AG04450 (cell line): ENCODE measurements around the gene DHX38. TPM values are rescaled to one million over a fixed set of nuclear protein-coding genes. Genes with fewer than 3 reads are reported as not detected.

Source experiments
- CTCF ChIA-PET: fragments of 300-600, 350-600 bp; formaldehyde crosslinking; extraction: SDS; loops from one replicate; lab custom pipeline; 2022; ENCODE audit warnings: antibody characterized with exemption, inconsistent platforms; lab: Charles Lee
- POLR2A ChIA-PET: fragments of 350-600 bp; formaldehyde crosslinking; extraction: SDS; loops from one replicate; lab custom pipeline; 2021; ENCODE audit warnings: antibody characterized with exemption, inconsistent platforms; lab: Yijun Ruan, JAX
- DNase-seq: peaks from one replicate; pipeline ENCODE4 v3.0.0-alpha.2; 2011; ENCODE audit warnings: low read depth, low spot score
- H3K27ac ChIP-seq: one replicate; pipeline ENCODE4 v1.5.1; 2012; ENCODE audit warnings: low read depth, low read length, control low read depth
- H3K27me3 ChIP-seq: one replicate; pipeline ENCODE4 v1.6.0; 2012; ENCODE audit warnings: low read length; ENCODE audit not compliant: control insufficient read depth, insufficient read depth
- H3K4me3 ChIP-seq: 2 replicates; pipeline ENCODE4 v1.5.1; 2011; ENCODE audit warnings: mild to moderate bottlenecking, low read depth, low read length, control low read depth
- H3K9me3 ChIP-seq: 2 replicates; pipeline ENCODE4 v1.5.1; 2012; ENCODE audit warnings: low read length; ENCODE audit not compliant: control insufficient read depth, insufficient read depth
- CTCF ChIP-seq: IDR thresholded peaks from 2 replicates; pipeline ENCODE4 v1.5.1; 2011; ENCODE audit warnings: low read depth, low read length, control low read depth, inconsistent platforms
- polyA plus RNA-seq: library from polyadenylated mRNA; depleted of rRNA; stranded (reverse); fragments of >200 nt; gene quantifications from 2 replicates; pipeline ENCODE4 v1.2.3, GENCODE V29; 2011

The DHX38 gene
- polyA plus RNA-seq, 1 experiment: 26.8 TPM

- no peak for DNase-seq
- no peak overlapping the region for H3K4me3 ChIP-seq
- no peaks in the 10 kb centered on the region for H3K27me3 ChIP-seq
- H3K9me3 ChIP-seq: peaks cover 11% of the 10 kb centered on the region
- no peak for TF ChIP-seq CTCF
- ChIA-PET POLR2A (no interaction called here), CTCF (interaction anchor here (1.0 kb wide), 1 partner anchor 18 kb away, joined by 3 read pairs; no protein-coding TSS in a partner anchor)
- H3K27ac ChIP-seq: no peak overlapping the region
Measured at GRCh38 chr16:72084445-72084844, 9.2 kb upstream of the DHX38 start.

- POLR2A ChIA-PET: no interaction called here
- no peak overlapping the region for H3K4me3 ChIP-seq
- no peak overlapping the region for H3K27ac ChIP-seq
- no peak for TF ChIP-seq CTCF
- peaks cover 11% of the 10 kb centered on the region for H3K9me3 ChIP-seq
- H3K27me3 ChIP-seq: no peaks in the 10 kb centered on the region
- DNase-seq: no peak
- CTCF ChIA-PET: interaction anchor here (1.0 kb wide), 1 partner anchor 18 kb away, joined by 3 read pairs; no protein-coding TSS in a partner anchor
Measured at GRCh38 chr16:72085002-72085401, 8.6 kb upstream of the DHX38 start.

- ChIA-PET CTCF (interaction anchor here (2.6 to 5.2 kb wide), 2 partner anchors 24 to 34 kb away, joined by 11 to 41 read pairs; no protein-coding TSS in a partner anchor), POLR2A (no interaction called here)
- no peak for TF ChIP-seq CTCF
- no peaks in the 10 kb centered on the region for H3K27me3 ChIP-seq
- H3K9me3 ChIP-seq: no peaks in the 10 kb centered on the region; the same call in 1 of the 2 replicates
- H3K27ac ChIP-seq: no peak overlapping the region
- no peak overlapping the region for H3K4me3 ChIP-seq
- DNase-seq: no peak
Measured at GRCh38 chr16:72091217-72091616, 2.4 kb upstream of the DHX38 start.

GRCh38 chr16:72092832-72093447, 707 bp upstream of the DHX38 start:
- no peaks in the 10 kb centered on the region for H3K27me3 ChIP-seq
- peak overlapping the region; percentile 90 for H3K4me3 ChIP-seq
- TF ChIP-seq CTCF: no peak
- H3K27ac ChIP-seq: peak overlapping the region; percentile 57
- DNase-seq: peak; percentile 34
- CTCF ChIA-PET: interaction anchor here (1.0 to 5.2 kb wide), 4 partner anchors 15 to 132 kb away, joined by 3 to 41 read pairs (median 8); no protein-coding TSS in a partner anchor
- H3K9me3 ChIP-seq: no peaks in the 10 kb centered on the region; the same call in 1 of the 2 replicates
- POLR2A ChIA-PET: interaction anchor here (1.0 kb wide), 1 partner anchor 18 kb away, joined by 3 read pairs; no protein-coding TSS in a partner anchor

GRCh38 chr16:72094266-72094610, 591 bp downstream of the DHX38 start:
- H3K4me3 ChIP-seq: peak overlapping the region; percentile 98
- POLR2A ChIA-PET: no interaction called here
- CTCF ChIA-PET: interaction anchor here (0.6 to 5.2 kb wide), 3 partner anchors 27 to 1887 kb away, joined by 3 to 41 read pairs (median 10); no protein-coding TSS in a partner anchor
- no peak for TF ChIP-seq CTCF
- no peaks in the 10 kb centered on the region; the same call in 1 of the 2 replicates for H3K9me3 ChIP-seq
- no peaks in the 10 kb centered on the region for H3K27me3 ChIP-seq
- DNase-seq: no peak
- peak overlapping the region; percentile 77 for H3K27ac ChIP-seq
